HG02678 (cell line): ENCODE measurements around the gene IQGAP2.
A peak's percentile ranks its signal among the peaks of the same experiment; 100 is the strongest.

Experiments
- ATAC-seq: cut with Tn5 transposase; IDR thresholded peaks from one replicate; pipeline ENCODE4 v1.9.1; 2021; ENCODE audit warnings: mild to moderate bottlenecking, moderate library complexity; ENCODE audit not compliant: unreplicated experiment

Gene IQGAP2

GRCh38 chr5:76560952-76561891 is 158.1 kb downstream of the IQGAP2 start:
- no peak for ATAC-seq

GRCh38 chr5:76561959-76562358 is 158.9 kb downstream of the IQGAP2 start:
- ATAC-seq = no peak

GRCh38 chr5:76565009-76565408 is 161.9 kb downstream of the IQGAP2 start:
- no peak for ATAC-seq

- ATAC-seq = no peak
Measured at GRCh38 chr5:76570153-76570552, 167.1 kb downstream of the IQGAP2 start.

GRCh38 chr5:76571559-76571958 is 168.5 kb downstream of the IQGAP2 start:
- no peak for ATAC-seq

- ATAC-seq = no peak
Measured at GRCh38 chr5:76576450-76576849, 173.4 kb downstream of the IQGAP2 start.

GRCh38 chr5:76576996-76577395 is 173.9 kb downstream of the IQGAP2 start:
- ATAC-seq = no peak

GRCh38 chr5:76579166-76579937 is 176.3 kb downstream of the IQGAP2 start:
- no peak for ATAC-seq

- no peak for ATAC-seq
Measured at GRCh38 chr5:76580981-76581380, 177.9 kb downstream of the IQGAP2 start.

- ATAC-seq = peak; percentile 95
Measured at GRCh38 chr5:76582230-76583162, 179.4 kb downstream of the IQGAP2 start.

- no peak for ATAC-seq
Measured at GRCh38 chr5:76583163-76584047, 180.3 kb downstream of the IQGAP2 start.

GRCh38 chr5:76585783-76586217 is 182.7 kb downstream of the IQGAP2 start:
- ATAC-seq = no peak

- ATAC-seq = no peak
Measured at GRCh38 chr5:76586531-76586930, 183.4 kb downstream of the IQGAP2 start.

GRCh38 chr5:76590027-76590426 is 186.9 kb downstream of the IQGAP2 start:
- peak; percentile 97 for ATAC-seq

GRCh38 chr5:76591366-76591765 is 188.3 kb downstream of the IQGAP2 start:
- ATAC-seq = no peak

GRCh38 chr5:76592692-76593091 is 189.6 kb downstream of the IQGAP2 start:
- ATAC-seq = no peak

GRCh38 chr5:76594107-76594506 is 191.0 kb downstream of the IQGAP2 start:
- no peak for ATAC-seq

GRCh38 chr5:76595755-76596481 is 192.8 kb downstream of the IQGAP2 start:
- ATAC-seq = no peak

- no peak for ATAC-seq
Measured at GRCh38 chr5:76598531-76598930, 195.4 kb downstream of the IQGAP2 start.
